ENCODE results near the gene OOSP3. TPM values are rescaled to one million over a fixed set of nuclear protein-coding genes. Genes with fewer than 3 reads are reported as not detected.
"Not testable (repeated sequence)": the region's sequence is repeated elsewhere in the genome, so short reads cannot be mapped to it uniquely, and the experiment has no call there.

OOSP3 gene
- polyA plus RNA-seq, 3 donors = not detected

DNA sequence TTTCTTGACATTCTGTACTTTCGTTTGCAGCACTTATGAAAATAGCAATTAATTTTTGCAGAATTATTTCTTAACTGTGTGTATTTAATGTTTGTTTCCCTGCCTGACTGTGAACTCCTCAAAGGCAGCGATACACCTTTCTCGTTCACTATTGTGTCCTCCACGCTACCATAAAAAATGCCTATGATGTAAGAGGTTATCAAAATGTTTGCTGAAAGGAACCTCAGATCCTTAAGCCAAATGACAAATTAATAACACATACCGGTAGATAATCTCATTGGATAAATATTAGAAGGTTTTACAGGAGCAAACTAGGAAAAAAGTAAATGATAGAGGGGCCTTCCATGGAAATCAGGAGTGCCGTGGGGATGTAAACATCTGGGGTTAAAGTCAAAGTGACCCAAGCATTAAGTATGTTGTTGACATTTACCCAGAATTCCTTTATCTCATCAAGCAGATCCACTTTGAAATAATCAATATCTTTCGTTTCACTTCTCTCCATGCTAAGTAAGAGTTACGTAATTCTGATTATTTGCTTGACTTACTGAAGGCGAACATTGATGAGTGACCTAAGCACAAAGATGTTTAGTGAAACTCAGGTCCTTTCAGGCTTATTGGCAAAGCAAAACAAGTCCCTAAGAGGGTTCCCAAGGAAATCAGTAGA is 2.6 kb upstream of the OOSP3 start:
- no peak for DNase-seq

DNA sequence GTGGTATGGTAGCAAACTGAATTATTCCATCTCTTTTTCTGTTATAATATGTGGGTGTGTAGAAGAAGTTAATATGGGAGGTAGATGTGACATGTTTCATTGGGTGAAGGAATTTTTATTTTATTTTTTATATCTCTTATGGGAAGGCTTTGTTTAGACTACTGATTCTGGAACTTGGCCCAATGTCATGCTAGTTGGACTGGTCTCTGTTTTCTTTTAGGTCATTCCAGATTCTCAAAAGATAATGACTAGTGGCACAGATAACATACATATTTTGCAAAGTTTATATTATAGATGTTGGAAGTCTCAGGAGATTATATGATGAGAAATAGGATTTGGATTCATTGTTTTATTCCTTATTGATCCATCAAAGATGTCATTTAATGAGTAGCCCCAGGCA is 1.3 kb upstream of the OOSP3 start:
- DNase-seq = no peak

DNA sequence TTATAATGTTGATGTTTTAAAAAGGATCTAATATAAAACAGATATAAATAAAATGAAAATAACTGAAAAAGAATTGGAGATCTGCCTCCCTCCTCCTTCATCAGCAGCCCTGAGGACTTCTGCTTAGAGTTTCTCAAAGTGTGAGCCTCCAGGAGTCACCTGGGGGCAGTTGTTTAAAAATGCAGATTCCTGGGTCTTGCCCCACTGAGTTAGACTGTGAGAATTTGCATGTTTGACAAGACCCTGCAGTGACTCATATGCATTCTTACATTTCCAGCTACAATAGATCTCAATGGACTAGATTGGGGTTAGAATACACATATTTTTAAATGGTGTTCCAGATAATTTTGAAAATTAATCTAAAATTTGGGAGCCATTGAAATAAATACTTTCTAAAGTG is 798 bp upstream of the OOSP3 start:
- DNase-seq = no peak

DNA sequence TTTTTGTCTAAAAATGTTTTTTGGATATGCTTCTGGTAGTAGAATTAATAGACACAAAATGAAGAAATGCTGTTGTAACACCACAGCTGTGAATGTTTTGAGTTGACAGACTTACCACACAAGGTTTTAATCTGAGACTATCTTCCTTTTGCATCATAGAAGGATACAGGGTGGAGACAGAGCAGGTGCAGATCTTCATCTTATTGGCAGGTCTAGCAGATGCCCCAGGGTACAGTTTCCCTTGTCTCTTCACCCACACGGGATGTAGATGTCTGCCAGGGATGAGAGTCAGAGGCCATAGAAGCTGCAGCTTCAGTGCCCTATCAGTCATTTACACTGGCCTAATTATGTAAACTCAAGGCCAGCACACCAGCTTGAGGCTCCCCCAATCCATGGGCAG is 985 bp downstream of the OOSP3 start:
- DNase-seq = no peak

DNA sequence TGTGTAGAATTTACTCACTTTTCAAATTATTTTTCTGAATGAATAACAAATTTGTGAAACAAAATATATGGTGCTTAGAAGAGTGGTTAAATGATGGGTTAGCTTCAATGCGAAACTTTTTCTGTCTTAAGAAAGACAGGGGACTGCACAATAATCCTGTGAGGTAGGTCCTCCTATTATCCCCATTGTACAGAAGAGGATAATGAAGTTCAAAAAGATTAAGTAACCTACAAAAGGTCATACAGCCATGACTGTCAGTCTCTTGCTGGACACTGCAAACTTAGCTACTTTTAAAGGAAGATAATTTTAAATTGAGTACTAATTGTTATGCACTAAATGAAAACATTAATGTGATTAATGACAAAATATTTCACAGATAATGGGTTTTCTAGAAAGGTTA is 5.0 kb downstream of the OOSP3 start:
- DNase-seq = no peak

DNA sequence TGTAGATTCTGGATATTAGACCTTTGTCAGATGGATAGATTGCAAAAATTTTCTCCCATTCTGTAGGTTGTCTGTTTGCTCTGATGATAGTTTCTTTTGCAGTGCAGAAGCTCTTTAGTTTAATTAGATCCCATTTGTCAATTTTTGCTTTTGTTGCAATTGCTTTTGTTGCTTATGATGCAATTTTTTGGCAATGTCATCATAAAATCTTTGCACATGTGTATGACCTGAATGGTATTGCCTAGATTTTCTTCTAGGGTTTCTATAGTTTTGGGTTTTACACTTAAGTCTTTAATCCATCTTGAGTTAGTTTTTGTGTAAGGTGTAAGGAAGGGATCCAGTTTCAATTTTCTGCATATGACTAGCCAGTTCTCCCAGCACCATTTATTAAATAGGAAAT is 8.6 kb downstream of the OOSP3 start:
- DNase-seq = not testable (repeated sequence)

DNA sequence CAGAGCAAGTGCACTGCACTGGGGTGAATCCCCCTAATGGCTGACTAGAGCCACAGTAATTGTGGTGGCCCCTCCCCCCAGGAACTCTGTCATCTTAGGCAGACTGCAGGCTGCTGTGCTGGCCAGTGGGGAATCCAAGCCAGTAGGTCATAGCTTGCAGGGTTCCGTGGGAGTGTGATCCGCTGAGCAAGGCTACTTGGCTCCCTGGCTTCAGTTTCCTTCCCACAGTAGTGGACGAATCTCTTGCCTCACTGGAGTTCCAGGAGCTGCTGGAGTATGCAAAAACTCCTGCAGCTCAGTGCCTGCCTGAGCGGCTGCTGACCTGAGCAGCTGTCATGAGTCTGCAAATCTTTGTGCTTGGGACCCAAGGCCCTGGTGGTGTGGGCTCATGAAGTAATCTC is 13.2 kb downstream of the OOSP3 start:
- DNase-seq = peak; percentile 8

DNA sequence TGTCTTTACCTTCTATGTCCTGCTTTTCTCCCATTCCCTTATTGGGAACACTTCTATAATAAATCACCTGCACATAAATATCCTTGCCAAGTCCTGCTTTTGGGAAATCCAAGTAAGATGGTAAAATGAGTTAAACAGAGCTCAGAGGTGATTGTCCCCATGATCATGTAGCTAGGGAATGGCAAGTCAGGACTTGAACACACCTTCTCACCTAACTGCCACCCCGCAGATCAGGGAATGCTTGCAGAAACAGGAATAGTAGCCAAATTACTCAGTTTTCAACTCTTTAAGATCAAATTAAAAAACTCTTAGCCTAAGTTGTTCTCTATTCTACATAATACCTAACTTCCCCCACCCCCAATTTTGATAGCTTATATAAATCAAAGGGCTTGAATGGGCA is 16.0 kb downstream of the OOSP3 start:
- no peak for DNase-seq

DNA sequence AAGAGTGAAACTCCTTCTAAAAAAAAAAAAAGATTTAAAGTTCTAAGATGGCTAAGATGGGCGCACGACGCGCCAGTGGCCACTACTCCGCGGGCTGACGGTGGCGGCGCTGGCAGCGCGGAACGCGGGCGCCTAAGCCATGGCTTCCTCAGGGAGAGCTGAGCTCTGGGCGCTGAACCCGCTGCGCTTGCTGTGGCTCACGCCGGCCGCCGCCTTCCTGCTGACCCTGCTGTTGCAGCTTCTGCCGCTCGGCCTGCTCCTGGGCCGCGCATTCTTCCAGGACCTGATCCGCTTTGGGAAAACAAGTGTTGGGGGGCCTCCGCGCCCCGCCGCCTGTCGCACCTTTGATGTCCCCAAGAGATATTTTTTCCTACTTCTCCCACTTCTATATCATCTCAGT is 19.5 kb downstream of the OOSP3 start:
- DNase-seq = no peak

DNA sequence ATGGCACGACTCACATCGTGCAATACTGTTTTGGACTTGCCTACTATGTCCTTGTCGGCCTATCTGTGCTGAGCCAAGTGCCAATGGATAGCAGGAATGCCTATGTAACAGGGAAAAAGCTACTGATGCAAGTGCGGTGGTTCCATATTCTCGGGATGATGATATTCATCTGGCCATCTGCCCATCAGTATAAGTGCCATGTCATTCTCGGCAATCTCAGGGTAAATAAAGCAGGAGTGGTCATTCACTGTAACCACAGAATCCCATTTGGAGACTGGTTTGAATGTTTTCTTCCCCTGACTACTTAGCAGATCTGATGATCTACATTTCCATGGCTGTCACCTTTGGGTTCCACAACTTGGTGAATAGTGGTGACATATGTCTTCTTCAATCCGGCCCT is 20.1 kb downstream of the OOSP3 start:
- DNase-seq = no peak

DNA sequence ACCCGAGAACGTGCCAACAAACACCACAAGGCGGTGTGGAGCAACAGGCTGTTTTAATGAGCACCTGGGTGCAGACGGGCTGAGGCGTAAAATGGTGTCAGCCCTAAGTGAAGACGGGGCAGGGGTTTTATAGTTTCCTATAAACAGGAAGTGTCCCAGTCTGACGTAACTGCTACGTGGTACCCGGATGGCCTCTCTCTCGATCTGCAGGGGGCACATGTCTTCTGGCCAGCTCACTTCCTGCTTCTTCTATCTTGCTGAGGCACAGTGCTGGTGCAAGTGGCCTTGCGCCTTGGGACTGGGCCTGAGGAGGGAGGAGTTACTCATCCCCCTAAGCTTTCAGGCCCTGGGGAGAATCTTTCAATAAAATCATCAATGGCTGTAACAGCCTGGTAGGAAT is 20.9 kb downstream of the OOSP3 start:
- no peak for DNase-seq

DNA sequence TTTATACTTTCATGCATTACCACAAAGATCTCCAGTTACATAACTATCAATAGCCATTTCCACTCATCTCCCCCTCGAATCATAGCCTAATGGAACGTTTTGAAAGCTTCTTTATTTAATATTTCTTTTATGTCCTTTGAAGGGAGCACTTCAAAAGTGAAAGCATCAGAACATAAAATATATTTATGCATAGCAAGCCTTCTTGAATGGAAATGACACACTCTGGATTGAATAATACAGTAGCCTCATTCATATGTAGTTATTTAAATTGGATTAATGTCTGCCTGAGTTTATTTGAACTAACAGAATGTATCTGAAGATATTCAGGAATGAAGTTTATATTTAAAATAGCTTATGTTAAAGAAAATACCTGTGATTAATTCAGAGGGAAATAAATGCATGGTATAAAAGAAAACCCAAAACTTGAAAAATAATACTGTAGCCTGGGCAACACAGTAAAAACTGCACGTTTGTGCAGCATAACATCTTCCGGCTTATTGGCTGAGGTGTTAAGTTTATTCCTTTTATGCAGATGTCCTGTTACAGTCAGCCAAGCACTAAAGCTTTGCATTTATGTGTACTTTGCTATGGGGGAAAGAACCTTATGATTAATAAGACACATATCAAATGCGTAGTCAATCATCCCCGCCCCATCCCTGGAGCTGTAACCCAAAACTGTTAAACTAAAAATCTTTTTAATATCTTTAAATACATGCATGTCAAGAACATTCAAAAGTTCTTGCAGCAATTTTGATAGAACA is 22.0 kb downstream of the OOSP3 start:
- no peak for DNase-seq

DNA sequence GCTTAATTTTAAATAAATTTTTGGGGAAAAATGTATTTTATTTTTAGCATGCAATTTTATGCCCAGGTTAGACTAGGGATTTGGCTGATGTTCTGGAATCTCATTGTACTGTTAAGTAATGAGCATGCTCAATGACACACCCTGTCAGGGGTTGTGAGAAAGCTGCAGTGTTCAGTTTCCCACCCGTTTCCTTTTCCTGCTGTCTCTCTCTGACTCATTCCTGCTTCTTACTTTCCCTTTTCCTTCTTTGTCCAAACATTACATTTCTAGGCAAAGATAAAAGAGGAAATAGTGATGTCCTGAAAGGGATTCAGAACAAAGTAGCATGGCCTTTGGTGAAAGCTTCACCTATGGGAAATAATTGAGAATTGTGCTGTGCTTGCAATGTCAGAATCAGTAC is 22.7 kb downstream of the OOSP3 start:
- DNase-seq = no peak

DNA sequence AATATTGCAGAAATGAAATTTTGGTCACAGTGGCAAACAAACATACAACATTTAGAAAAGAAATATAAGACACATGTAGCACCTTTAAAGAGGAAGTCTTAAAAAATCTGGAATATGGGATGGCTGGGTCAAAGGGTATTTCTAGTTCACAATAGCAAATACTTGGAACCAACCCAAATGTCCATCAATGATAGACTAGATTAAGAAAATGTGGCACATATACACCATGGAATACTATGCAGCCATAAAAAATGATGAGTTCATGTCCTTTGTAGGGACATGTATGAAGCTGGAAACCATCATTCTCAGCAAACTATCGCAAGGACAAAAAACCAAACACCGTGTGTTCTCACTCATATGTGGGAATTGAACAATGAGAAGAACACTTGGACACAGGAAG is 25.0 kb downstream of the OOSP3 start:
- DNase-seq = not testable (repeated sequence)

DNA sequence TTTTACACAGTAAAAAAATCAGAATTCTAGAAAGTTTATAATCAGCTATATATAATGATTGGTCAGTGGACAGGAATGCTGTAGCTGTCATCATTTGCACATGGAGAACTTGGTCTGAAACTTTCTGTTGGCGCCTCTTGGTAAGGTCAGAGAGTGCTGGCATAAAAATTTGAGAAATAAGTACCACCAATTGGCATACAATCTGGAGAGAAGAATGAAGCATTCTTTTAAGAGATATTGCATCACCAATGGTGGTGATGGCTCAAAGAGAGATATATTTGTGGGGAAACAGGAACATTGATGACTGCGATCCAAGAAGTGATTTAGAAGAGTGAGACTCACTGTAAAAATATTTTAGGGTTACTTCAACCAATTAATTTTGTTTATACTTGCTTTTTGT is 39.9 kb downstream of the OOSP3 start:
- no peak for DNase-seq

DNA sequence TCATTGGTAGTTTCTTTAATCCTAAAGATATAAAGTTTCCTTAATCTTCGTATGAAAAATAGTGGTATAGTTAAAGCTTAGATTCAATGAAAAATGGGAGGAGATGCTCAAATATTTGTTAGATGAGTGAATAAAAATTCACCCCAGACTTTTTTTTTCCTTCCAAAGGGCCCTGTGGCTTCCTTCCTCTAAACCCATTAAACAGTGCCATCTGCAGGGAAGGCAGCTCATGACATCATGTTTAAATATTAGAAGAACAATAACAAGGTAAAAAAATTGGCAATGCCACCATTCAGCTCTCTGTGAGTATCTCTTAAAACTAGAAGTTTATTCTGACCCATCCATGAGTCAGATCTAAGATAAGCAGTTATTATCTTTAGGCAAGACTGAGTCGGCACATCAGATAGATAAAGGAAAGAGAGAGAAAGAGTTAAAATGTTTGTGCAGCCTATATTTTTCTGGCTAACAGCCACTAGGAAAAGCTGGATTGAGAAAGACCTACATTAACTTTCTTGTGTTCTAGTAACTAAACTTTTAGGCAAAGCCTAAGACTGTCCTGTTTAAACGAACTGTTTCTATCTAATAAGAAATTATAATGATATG is 40.5 kb downstream of the OOSP3 start:
- no peak for DNase-seq

DNA sequence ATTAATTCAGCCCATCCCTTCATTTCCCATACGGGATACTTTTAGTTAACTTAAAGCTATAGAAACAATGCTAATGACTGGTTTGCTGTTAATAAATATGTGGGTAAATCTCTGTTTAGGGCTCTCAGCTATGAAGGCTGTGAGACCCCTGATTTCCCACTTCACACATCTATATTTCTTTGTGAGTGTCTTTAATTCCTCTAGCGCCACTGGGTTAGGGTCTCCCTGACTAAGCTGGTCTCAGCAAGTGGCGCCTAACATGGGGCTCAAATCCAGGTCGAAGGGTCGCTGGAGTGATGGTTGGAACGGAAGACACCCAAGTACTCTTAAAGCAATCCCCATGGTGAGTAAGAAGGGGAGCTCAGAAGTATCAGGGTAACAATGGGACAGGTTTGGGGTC is 45.2 kb downstream of the OOSP3 start:
- no peak for DNase-seq

DNA sequence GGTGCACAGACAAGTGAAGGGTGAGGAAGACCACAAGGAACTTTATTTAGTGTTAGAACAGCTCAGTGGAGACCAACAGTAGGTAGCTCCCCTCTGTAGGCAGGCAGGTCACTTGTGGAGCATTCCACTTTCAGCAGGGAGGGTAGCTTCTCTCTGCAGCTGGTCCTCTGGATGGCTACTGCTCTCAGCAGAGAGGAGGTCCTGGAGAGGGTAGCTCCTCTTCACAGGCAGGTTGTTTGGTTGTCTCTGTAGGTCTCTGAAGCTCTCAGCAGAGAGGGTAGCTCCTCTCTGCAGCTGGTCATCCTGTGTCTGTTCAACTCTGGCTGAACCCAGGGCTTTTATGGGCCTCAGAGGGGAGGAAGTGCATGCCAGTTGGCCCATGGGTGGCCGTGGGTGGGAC is 53.1 kb downstream of the OOSP3 start:
- no peak for DNase-seq

DNA sequence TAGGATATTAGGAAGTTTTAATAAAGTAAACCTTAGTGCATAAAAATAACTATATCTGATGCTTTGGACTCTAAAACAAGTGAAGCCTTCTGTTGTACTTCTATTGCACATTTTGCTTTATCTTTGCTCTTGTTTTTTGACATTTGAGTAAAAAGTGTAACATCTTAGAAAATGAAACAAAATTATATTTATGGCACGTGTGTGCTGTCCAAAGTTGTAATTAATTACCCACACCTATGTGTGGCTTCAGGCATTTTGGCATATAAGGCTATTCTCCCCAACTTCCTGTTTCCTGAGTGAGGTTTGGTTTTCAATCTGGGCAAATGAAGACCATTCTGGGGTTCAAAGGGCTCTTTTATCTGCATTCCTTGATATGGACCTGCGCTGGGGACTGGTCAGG is 59.5 kb downstream of the OOSP3 start, which contains the start of gene OOSP1:
TSS of gene OOSP1 (plus strand) at position 301 of the 400 bp plus-strand sequence. CDS start at position 324, 23 bp downstream.
- DNase-seq = no peak

DNA sequence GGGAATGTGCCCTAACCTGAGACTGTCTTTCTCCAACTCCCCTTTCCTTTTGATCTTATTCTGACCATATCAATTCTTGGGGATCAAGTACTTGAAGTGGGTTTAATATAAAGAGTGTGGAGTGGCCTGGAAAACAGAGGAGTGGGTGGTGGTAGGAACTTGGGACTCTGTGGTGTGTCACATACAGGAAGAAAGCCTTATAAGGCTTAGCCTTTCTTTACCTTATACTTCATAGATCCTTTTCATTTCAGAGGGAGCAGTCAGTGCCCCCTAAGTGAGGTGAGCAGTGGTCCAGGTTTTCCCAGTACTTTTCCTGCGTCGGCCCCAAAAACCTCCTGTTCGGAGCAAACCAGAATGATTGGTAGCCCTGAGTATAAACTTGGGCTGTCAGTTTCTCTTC is 60.1 kb downstream of the OOSP3 start:
- no peak for DNase-seq

DNA sequence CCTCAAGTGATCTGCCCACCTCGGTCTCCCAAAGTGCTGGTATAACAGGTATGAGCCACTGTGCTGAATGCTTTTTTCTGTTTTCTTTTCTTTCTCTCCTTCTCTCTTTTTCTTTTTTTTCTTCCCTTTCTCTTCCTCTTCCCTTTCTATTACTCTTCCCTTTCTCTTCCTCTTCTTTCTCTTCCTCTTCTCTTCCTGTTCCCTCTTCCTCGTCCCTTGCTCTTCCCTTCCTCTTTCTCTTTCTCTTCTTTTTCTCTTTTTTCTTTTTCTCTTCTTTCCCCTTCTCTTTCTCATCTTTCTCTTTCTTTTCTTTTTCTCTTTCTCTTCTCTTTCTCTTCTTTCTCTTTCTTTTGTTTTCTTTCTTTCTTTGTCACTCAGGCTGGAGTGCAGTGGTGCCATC is 60.9 kb downstream of the OOSP3 start:
- DNase-seq = no peak

DNA sequence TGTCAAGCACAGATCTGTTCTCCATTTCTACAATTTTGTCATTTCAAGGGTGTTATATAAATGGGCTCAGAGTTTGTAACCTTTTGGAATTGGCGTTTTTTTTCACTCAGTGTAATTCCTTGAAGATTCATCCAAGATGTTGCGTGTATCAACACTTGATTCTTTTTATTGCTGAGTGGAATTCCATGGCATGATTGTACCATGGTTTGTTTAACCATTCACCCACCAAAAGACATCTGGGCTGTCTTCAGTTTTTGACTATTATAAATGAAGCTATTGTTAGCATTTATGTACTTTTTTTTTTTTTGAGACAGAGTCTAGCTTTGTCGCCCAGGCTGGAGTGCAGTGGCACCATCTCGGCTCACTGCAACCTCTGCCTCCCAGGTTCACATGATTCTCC is 62.5 kb downstream of the OOSP3 start:
- DNase-seq = no peak

DNA sequence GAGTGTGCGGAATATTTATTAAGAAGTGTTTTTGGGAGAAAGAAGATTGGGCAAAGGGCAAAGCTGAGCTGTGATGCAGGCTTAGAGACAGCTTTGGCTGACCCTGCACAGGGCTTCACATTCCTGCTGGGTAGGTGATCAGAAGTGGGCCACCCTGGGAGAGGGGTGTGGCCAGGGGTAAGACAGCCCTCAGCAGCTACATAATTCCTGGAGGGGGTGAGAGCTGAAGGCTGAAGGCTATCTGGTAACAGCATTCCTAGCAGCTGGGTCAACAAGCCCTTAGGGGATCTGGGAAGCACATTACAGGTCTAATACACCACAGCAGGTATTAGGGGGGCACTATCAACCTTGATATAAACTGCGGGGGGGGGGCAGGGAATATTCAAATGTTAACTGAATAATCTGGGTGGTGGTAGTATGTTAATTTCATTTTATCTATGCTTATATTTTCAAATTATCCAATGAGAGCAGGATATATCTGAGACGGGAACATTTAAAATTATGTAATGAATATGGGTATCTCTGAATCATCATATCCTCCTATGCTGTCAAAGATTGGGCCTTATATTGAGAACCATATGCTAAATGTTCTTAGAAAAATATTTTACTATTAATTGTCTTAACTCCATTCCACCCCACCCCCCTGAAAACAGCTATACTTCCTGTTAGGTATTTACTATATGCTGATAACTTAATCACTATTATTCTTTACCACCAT is 65.6 kb downstream of the OOSP3 start:
- no peak for DNase-seq

Measured in renal pelvis (tissue), 4 donors.